Mucosa of gallbladder (tissue), 1 donor: ENCODE data around the gene UGT1A8. TPM values are rescaled to one million over a fixed set of nuclear protein-coding genes. Genes with fewer than 3 reads are reported as not detected.

ENCODE experiments used
- DNase-seq: peaks from one replicate; pipeline ENCODE4 v3.0.0-alpha.2; 2020; ENCODE audit warnings: low spot score
- total RNA-seq: library from RNA; stranded (reverse); gene quantifications from one replicate; pipeline ENCODE4 v1.2.1, GENCODE V29; 2021
- donor health status: DM: no; HTN: no; CAD: no.

The UGT1A8 gene
- total RNA-seq, 1 donor from 2014 or later, result 26.4 TPM

DNA sequence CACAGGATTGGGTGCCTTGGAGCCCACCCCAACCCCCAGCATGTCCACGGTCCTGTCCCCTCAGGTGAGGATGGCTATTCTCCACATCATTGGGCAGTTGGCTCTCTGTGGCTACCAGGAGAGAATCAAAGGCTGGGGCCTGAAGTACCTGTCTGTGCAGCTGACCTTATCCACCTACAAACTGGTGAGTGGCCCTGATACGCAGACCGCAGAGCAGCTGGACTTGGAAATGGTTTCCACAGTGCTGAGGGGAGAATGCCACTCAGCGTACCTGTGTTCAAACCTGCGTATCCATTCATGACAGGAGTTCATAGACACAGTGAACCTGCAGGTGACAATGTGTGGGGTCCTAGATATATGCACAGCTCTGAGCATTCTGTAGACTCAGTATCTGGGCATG is 182.3 kb downstream of the UGT1A8 start:
- peak; percentile 8 for DNase-seq

DNA sequence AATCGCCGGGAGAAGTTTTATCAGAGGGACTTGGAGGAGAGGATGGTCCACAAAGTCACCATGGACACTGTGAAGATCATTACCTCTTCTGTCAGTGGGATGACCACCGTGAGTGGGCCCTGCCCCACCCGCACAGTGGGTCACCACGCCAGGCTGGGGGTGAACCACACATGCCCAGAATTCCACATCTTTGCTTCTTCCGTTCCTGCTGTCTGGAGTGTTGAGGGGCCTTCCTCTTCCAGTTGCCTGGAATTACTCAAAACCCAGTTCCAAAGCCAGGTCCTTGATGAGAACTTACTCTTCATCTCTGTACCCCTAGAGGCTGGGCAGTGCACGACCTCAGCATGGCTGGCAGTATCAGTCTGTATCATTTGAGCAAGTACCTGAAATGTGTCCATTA is 182.8 kb downstream of the UGT1A8 start:
- DNase-seq, result no peak

DNA sequence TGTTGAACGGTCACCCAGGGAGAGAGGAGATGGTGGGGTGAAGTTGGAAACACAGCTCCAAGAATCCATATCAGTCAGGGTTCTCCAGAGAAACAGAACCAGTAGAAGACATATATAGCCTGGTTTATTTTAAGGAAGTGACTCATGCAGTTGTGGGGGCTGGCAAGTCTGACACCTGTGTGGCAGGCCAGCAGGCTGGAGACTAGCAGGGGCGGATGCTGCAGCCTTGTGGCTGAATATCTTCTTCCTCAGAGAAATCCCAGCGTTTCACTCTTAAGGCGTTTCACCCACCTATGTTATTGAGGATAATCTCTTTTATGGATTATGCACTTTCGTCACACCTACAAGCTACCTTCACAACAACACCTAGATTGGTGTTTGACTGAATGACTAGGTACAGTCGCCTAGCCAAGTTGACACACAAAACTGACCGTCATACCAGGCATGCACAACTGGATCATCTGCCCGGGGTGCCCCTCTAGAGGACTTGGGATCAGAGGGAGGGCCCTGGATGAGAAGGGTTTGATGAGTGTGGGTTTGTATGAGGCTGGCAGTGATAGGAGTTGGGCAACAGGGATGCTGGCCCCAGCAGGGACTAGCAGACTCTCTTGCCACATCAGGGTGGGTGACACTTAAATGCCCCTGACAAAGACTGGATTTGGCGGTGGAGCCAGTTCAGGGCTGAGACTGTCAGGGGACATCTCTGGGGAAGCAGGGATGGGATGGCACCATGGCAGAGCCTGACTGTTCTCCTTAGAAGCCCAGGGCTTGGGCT is 184.1 kb downstream of the UGT1A8 start:
- DNase-seq, result no peak

DNA sequence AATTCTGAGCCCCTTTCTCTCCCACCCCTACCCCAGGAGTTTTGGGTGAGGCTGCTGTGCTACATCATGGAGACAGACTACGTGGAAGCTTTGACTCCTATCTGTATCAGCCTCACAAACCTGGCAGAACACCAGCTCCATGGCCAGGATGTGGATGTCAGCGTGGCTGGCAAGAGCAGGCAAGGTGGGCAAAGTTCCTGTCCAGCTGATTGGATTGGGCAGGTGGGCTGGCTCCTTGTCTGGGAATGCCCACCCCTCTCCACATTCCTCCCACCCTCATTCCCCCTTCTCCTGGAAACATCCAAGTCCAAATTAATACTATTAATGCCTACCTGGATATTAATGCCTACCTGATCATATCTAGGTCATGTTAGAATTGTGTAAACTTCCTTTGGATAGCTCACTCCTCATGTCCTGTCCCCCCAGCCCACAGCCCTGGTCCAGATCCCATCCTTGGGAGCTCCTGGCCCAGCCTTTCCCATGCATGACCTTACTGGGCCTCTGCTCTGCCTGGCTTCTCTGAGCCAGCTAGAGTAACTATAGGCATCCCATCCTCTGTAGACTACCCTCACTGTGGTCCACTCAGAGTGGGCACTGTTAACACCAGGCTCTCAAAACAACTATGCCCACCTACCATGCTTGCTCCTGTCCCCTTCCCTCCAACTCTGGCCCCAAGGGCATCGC is 184.8 kb downstream of the UGT1A8 start:
- no peak for DNase-seq

DNA sequence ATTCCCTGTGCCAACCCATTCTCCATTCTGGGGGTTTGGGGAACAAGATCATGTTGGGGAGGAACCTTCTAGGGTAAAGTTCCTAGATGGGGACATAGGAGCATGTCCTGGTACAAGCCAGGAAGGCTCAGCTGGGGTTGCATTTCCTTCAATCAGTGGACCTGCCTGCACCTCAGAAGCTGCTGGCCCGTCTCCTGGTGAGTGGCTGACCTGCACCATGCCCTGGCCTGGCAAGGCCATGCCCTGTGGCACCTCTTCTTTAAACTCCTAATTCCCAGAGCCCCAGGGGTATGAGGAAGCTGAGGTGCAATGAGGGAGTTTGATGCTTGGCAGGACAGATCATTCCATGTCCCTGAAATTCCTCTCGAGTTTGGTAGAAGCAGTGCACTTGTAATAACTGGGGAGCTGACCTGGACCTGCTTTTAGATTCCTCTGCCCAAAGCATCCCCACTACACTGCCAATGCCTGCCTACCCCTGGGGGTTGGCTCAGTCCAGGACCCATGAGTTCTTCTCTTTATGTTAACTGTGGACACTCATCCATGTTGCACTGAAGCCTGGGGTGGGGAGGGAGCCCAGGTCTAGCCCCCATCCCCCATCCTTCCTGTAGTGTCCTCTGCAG is 186.0 kb downstream of the UGT1A8 start:
- DNase-seq, result no peak

DNA sequence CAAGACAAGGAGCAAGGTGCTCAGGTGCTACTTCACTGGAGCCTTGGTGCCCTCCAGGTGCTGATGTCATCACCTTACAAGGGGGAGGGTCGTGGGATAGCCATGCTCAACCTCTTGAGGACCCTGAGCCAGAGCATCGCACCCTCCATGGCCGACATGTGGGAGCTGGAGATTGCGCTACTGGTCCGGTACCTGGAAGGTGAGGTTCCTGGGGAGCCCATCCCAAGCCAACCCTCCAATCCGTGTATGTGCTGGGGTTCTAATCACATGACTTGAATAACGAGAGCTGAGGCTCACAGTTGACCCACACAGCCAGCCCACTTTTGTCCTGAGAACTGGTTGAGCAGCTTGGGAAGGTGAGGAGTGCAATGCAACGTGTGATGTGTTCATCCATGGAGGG is 186.6 kb downstream of the UGT1A8 start:
- DNase-seq, result no peak

DNA sequence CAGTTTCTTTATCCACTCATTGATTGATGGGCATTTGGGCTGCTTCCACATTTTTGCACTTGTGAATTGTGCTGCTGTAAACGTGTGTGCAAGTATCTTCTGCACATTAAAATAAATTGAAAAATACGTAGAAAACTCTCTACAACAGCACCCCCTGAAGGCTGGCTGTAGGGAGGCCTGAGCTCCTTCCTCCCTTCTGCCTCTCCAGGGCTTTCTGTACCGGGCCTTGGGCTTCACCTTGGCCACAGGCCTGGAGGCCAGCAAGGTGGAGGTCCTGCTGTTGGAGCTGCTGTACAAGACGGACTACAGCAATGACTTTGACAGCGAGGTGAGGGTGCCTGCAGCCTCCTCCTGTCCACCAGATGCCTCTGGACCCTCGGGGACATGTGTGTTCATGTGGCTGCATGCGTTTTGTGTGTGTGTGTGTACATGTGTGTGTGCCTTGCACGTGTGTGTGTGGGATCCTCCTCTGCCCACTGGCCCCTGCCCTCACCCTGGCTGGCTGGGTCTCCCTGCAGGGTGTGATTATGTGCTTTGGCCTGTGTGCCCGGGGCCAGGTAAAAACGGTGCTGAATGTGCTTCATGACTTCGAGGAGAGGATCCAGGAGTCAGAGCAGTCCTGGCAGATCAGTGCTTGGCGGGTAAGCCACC is 189.9 kb downstream of the UGT1A8 start:
- no peak for DNase-seq

DNA sequence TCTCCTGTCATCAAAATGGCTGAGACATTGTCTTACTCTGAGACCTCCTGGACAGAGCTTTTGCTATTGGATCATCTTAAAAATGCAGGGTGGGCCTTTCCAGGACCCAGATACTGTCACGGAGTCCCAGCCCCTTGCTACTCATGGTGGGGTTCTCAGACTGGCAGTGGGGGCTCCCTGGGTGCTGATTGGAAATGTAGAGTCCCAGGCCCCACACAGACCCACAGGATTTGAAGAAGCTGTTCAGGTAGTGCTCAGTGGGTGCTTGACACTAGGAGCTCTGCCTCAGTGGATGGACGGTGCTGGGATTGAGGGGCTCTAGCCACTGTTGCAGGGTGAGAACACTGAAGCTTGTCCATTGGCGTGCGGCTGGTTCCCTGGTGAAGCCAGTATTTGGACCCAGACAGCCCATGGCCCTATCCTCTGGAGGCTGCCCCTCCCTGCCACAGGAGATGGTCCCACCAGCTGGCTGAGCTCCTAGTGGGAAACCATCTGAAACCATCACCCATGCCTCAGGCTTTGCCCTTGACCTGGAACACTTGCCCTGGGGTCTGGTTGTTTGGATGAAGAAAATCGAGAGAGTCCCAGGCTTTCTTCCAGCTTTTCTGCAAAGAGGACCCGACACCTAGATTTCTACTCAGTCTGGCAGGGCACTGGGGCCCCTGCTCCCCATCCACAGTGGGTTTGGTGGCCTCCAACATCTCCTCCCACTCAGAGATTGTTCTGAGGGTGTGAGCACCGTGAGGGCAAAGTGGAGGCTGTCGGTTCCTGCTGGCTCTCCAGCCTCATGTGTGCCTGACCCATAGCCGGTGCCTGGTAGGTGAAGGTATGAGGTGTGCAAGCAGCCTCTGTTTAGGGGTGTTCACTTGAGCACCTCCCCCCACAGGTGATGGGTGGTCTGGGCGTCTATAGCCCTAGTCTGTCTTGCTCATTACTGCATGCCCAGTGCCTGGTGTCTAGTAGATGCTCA is 190.8 kb downstream of the UGT1A8 start:
- no peak for DNase-seq

DNA sequence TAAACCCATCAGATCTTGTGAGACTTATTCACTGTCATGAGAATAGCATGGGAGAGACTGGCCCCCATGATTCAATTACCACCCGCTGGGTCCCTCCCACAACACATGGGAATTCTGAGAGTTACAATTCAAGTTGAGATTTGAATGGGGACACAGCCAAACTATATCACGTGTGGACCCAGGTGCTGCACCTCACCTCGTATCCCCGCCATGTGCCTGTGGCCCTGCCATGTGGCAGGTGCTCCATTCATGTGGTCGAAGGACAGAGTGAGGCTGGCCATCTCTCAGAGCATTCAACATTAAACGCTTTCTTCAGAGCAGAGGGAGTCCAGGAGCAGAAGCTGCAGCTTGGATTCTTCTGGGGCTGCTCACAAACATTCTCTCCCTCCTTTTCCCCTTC is 193.0 kb downstream of the UGT1A8 start:
- DNase-seq, result no peak

DNA sequence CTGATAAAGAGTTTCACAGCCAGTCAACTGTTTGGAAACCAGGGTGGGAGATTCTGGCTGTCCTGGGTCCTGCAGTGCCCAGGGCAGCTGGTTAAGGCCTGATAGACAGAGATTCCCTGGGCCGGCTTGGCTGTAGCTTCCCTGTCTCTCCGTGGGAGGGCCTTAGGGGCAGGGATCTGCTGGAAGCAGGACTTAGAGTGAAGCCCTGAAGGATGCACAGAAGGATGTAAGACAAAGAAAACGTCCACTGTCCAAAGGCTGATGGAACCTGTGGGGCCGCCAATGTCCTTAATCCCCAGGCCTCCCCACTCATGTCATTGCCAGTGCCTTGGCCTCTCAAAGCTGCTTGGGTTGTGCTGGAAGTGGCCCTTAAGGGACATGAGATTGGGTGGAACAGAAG is 193.7 kb downstream of the UGT1A8 start:
- DNase-seq, result no peak

DNA sequence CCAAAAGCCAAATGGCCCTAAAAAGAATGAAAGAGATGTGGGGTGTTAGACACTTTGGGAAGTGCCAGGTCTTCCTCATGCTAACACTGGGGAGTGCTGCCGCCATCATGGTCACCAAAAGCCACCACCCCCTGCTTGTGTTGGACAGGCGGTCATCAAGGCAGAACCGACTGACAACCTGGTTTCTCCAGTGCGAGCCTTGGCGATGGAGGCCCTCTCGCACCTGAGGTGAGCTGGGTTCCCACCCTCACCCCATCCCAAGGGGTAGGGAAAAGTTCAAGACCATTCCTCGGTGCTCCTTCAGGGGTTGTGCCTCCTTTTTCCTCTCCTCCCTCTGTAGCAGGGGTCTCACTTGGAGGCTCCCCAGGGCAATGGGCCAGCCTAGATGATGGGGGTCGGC is 194.3 kb downstream of the UGT1A8 start:
- DNase-seq, result no peak

DNA sequence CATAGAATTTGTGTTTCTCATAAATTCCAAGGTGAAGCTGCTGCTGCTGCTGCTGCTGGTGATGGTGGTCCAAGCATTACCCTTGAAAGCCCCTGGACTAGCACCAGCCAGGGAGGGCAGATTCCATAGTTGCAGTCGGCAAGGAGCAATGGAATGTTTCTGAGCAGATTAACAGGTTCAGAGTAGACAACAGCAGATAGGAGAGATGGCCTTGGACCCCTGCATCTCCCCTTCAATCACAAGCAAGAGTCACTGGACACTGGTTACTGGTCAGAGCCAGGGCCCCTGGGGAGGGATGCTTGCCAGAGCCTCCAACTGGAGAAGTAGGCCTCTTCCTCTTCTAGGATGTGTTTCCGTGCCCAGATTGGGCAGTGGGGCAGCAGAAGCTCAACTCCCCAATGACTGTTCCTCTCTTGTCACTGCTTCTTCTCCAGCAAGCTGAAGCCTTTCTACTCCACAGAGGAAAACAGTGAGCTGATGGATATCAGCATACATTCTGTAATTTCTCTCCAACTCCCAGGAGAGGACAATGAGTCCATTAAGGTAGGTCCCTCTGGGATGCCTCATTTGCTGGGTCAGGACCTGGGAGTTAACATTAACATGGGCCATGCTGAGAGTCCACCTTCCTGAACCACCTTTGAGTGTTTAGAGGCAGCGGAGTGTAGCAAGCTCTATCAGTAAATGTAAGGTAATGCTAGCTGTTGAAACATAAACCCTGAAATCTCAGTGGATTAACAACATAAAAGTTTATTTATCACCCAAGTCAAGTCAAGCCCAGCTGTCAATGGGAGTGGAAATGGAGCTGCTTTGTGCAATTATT is 196.0 kb downstream of the UGT1A8 start:
- DNase-seq, result no peak

DNA sequence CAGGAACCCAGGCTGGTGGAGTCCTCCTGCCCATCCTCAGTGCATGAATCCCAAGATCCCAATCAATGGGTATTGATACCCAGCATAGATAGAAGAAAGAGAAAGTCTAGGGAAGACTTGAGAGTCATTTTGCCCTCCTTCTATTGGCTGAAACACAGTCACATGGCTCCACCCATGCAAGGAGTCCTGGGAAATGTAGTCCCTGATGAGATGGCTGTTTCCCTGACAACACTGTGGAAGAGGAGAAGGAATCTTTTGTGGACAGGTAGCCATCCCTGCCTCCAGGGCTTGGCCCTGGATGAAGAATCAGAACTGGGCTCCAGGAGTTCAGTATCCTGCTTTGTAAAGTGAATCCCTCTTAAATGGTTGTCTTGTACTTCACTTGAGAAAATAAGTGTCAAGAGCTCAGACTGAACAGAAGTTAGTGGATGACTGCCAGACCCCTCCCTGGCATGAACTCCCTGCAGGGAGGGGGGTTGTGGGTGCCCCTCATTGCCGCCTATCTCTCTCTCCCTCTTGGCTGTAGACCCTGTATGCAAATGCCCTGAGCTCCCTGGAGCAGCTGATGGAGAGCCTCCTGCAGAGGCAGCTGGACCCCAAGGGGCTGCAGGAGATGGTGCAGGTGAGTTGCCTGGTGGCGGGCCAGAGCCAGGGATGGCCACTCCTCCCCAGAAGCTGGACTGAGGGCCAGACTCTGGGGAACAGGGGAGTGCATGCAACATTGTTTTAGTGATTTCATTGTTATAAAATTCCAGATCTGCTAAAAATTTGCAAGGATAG is 196.8 kb downstream of the UGT1A8 start:
- no peak for DNase-seq

DNA sequence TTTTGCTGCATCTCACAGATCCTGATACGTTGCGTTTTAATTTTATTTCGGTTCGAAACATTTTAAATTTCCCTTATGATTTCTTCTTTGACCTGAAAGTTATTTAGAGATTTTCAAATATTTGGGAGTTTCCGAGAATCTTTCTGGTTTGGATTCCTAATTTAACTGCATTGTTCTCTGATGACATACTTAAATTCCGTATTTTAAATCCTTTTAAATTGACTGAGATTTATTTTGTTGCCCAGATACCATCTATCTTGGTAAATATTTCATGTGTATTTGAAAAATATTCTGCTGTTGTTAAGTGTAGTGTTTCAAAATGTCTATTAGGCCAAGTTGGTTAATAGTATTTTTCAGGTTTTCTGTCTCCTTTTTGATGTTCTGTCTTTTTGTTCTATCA is 198.4 kb downstream of the UGT1A8 start:
- DNase-seq, result no peak

DNA sequence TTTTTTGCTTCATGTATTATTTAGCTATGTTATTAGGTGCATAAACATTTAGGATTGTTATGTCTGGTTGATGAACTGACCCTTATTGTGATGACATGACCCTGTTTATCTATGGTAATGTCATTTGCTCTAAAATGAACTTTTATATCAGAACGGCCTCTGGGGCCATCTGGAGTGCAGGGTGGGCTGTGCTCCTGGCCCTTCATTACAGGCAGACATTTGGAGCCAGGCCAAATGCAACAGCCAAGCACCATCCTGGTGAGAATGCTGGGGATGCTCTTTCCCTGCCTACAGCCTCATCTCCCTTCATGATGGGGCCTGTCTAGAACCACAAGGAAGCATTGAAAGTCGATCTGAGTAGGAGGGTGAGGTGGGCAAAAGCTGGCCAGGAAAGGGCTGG is 198.9 kb downstream of the UGT1A8 start:
- no peak for DNase-seq

DNA sequence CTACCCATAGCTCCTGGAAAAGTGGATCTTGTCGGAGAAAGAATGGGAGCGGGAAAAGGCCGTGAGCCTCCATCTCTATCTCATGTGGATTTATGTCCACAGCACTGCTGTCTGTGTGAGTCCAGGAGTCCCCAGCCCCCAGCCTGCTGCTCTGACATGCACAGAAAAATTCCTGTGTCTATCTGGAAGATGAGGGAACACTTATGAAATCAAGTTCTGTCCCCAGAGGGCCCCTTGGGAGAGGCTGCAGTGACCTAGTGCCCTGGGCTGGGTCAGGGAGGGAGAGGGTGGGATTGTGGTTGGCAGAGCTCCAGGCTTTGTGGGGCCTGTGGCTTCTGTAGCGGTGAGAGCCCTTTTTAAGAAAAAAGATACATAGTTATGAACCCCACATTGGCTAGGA is 199.3 kb downstream of the UGT1A8 start:
- no peak for DNase-seq

DNA sequence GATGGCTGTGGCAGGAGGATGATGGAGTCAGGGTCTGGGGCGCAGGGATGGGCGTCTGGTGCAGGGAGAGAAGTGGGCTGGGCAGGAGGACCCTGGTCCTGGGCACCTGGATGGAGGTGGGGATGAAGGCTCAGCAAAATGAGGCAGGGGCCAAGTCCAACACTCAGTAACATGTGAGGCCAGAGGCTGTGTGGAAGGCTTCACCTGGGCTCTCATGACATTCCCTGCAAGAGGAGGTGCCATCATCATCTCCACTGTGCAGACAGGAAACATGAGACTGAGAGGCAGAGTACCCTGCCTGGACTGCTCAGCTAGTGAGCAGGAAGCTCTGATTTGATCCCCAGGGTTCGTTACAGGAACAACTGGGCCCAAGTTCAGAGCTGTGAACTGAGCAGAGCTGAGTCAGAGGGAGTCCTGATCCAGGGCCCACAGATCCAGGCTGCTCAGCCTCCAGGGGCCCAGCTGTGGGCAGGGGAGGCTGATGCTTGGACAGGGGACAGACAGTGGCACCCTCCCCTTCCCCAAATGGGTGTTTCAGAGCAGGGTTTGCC is 200.0 kb downstream of the UGT1A8 start:
- DNase-seq, result no peak

DNA sequence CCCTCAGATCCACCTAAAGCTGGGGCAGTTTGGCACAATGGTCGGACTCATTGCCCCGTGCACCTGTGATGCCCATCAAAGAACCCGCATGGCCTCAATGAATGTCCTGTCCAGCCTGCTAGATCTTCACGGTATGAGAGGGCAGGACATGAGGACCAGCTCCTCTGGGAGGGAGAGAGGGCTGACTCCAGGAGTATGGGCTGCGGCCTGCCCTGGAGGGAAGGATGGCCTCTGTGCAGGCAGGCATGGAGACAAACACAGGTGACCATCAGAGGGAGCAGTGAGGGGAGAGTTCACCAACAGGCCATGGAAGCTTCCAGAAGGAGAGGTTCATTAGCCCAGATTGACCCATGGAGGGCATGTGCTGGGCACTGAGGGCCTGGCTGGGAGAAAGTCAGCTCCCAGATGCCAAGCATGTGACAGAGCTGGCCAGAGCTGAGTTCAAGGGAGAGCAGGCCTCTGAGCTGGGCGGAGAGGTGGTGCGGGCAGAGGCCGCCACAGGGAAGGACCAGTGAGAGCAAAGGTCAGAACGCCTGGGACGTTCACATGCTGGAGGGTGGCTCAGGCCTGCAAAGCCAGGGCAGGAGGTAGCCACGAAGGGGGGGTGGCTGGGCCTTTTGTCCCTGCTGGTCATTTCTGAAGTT is 200.7 kb downstream of the UGT1A8 start:
- no peak for DNase-seq
